Neuronal stem cell (in vitro differentiated cells): ENCODE measurements around the gene PDXP.

Experiments used
- DNase-seq: peaks from one replicate; pipeline ENCODE4 v3.0.0-alpha.2; 2013; ENCODE audit warnings: low spot score
- H2AFZ ChIP-seq: one replicate; pipeline ENCODE4 v1.6.1; 2013; ENCODE audit warnings: mild to moderate bottlenecking, low read length, inconsistent platforms
- H2AK5ac ChIP-seq: 2 replicates; pipeline ENCODE4 v1.6.1; 2013; ENCODE audit warnings: low read depth, mild to moderate bottlenecking, inconsistent platforms, low read length, moderate library complexity, mixed read lengths
- H2BK120ac ChIP-seq: 2 replicates; pipeline ENCODE4 v1.6.1; 2013; ENCODE audit warnings: low read depth, mild to moderate bottlenecking, inconsistent platforms, low read length, moderate library complexity, mixed read lengths
- H2BK12ac ChIP-seq: one replicate; pipeline ENCODE4 v1.6.1; 2013; ENCODE audit warnings: low read length, inconsistent platforms
- H2BK15ac ChIP-seq: 2 replicates; pipeline ENCODE4 v1.6.1; 2013; ENCODE audit warnings: mild to moderate bottlenecking, low read length, inconsistent platforms, mixed read lengths
- H2BK5ac ChIP-seq: one replicate; pipeline ENCODE4 v1.6.1; 2013; ENCODE audit warnings: inconsistent platforms, mild to moderate bottlenecking, low read length, moderate library complexity
- H3K14ac ChIP-seq: one replicate; pipeline ENCODE4 v1.6.1; 2013; ENCODE audit warnings: low read length, inconsistent platforms
- H3K18ac ChIP-seq: 2 replicates; pipeline ENCODE4 v1.6.1; 2013; ENCODE audit warnings: low read length, inconsistent platforms
- H3K23ac ChIP-seq: 2 replicates; pipeline ENCODE4 v1.6.1; 2013; ENCODE audit warnings: low read depth, mild to moderate bottlenecking, mixed read lengths, low read length, inconsistent platforms; ENCODE audit not compliant: poor library complexity
- H3K27ac ChIP-seq: replicated peaks from 3 replicates; pipeline ENCODE4 v1.5.1; 2013; ENCODE audit warnings: low read length, inconsistent platforms
- H3K27me3 ChIP-seq, 3 experiments: 2 replicates each; pipeline ENCODE4 v1.6.1; 2013; ENCODE audit warnings: low read length in 3 of 3, mild to moderate bottlenecking in 2 of 3, inconsistent platforms in 1 of 3, low read depth in 1 of 3, mixed read lengths in 1 of 3, moderate library complexity in 1 of 3; ENCODE audit not compliant: control insufficient read depth in 3 of 3, insufficient read depth in 3 of 3
- H3K36me3 ChIP-seq, 2 donors: replicated peaks in 1 of 2; 2 replicates each; pipeline ENCODE4 v1.6.1; 2013; ENCODE audit warnings: low read length in 2 of 2; ENCODE audit not compliant: control insufficient read depth in 2 of 2, insufficient read depth in 2 of 2
- H3K4ac ChIP-seq: 2 replicates; pipeline ENCODE4 v1.6.1; 2013; ENCODE audit warnings: inconsistent platforms, mild to moderate bottlenecking, low read length, moderate library complexity
- H3K4me1 ChIP-seq, 2 donors: 1 replicate in 1 of 2; 2 replicates in 1 of 2; pipeline ENCODE4 v1.6.1; 2013; ENCODE audit warnings: low read length in 2 of 2, low read depth in 1 of 2; ENCODE audit not compliant: control insufficient read depth in 2 of 2, insufficient read depth in 1 of 2
- H3K4me2 ChIP-seq: one replicate; pipeline ENCODE4 v1.6.1; 2013; ENCODE audit warnings: mild to moderate bottlenecking, low read length, inconsistent platforms; ENCODE audit not compliant: insufficient read depth, poor library complexity, severe bottlenecking
- H3K4me3 ChIP-seq, 2 donors: 2 replicates each; pipeline ENCODE4 v1.5.1; 2013; ENCODE audit warnings: low read length in 2 of 2, mild to moderate bottlenecking in 2 of 2, inconsistent platforms in 1 of 2, moderate library complexity in 1 of 2
- H3K79me1 ChIP-seq: one replicate; pipeline ENCODE4 v1.6.1; 2013; ENCODE audit warnings: low read depth, mild to moderate bottlenecking, inconsistent platforms, low read length, moderate library complexity
- H3K9ac ChIP-seq: one replicate; pipeline ENCODE4 v1.6.1; 2013; ENCODE audit warnings: mild to moderate bottlenecking, low read depth, low read length, inconsistent platforms; ENCODE audit not compliant: poor library complexity
- H3K9me3 ChIP-seq, 2 donors: replicated peaks in 1 of 2; 2 replicates each; pipeline versions ENCODE3 to v1.6.1; 2013; ENCODE audit warnings: low read length in 2 of 2, mild to moderate bottlenecking in 2 of 2, inconsistent platforms in 1 of 2, low read depth in 1 of 2, mixed read lengths in 1 of 2, moderate library complexity in 1 of 2; ENCODE audit not compliant: control insufficient read depth in 2 of 2, insufficient read depth in 1 of 2
- H4K8ac ChIP-seq: one replicate; pipeline ENCODE4 v1.6.1; 2013; ENCODE audit warnings: low read depth, mild to moderate bottlenecking, inconsistent platforms, low read length, moderate library complexity
- H4K91ac ChIP-seq: one replicate; pipeline ENCODE4 v1.6.1; 2013; ENCODE audit warnings: low read length, low read depth, mild to moderate bottlenecking, inconsistent platforms; ENCODE audit not compliant: poor library complexity
- WGBS, 2 donors: extraction: QIAGEN DNeasy Blood & Tissue Kit; methylation state at CpG; one replicate each; pipeline ENCODE4 v1.1.7; 2013; ENCODE audit warnings: missing lambda C conversion rate in 2 of 2, mixed read lengths in 1 of 2; ENCODE audit not compliant: insufficient read length in 2 of 2, insufficient replicate concordance in 1 of 2; ENCODE audit errors: extremely low coverage in 2 of 2; 5-methylcytosine and 5-hydroxymethylcytosine counted together

PDXP gene

GRCh38 chr22:37640591-37641560 lies 17.6 kb upstream of the PDXP start:
- no peak overlapping the region for H4K8ac ChIP-seq
- peak overlapping the region; percentile 98 for H2AK5ac ChIP-seq
- H2BK15ac ChIP-seq = peak overlapping the region; percentile 14
- peak overlapping the region; percentile 19 for H2BK5ac ChIP-seq
- H3K4me1 ChIP-seq = peaks cover 13 to 17% of the 10 kb centered on the region in 2 donors
- peak overlapping the region; percentile 35 for H2BK120ac ChIP-seq
- H3K9me3 ChIP-seq = no peaks in the 10 kb centered on the region
- H3K9ac ChIP-seq = peak overlapping the region; percentile 65
- peak overlapping the region; percentile 57 for H3K23ac ChIP-seq
- H3K36me3 ChIP-seq = peaks cover 8 to 24% of the 10 kb centered on the region in 2 donors
- H3K14ac ChIP-seq = no peak overlapping the region
- H2BK12ac ChIP-seq = peak overlapping the region; percentile 53
- no peaks in the 10 kb centered on the region for H3K79me1 ChIP-seq
- peak overlapping the region; percentile 43 for H3K4me2 ChIP-seq
- H3K4ac ChIP-seq = no peak overlapping the region
- DNase-seq = no peak
- H3K27ac ChIP-seq = no peak overlapping the region
- peak overlapping the region; percentile 46 to 58 for H3K4me3 ChIP-seq
- no CpG with 5 or more reads among the region's 24 CpGs for WGBS, 2 donors
- peak overlapping the region; percentile 86 for H4K91ac ChIP-seq
- no peaks in the 10 kb centered on the region for H3K27me3 ChIP-seq
- H3K18ac ChIP-seq = peak overlapping the region; percentile 96
- H2AFZ ChIP-seq = peak overlapping the region; percentile 95

- H3K18ac ChIP-seq = no peak overlapping the region
- peaks cover 8 to 24% of the 10 kb centered on the region in 2 donors for H3K36me3 ChIP-seq
- WGBS, 2 donors = no CpG with 5 or more reads among the region's 5 CpGs
- no peak overlapping the region for H3K14ac ChIP-seq
- H3K27ac ChIP-seq = no peak overlapping the region
- no peak overlapping the region for H4K8ac ChIP-seq
- no peak for DNase-seq
- H3K9ac ChIP-seq = no peak overlapping the region
- no peak overlapping the region for H3K4me3 ChIP-seq
- H2BK15ac ChIP-seq = peak overlapping the region; percentile 14
- no peak overlapping the region for H2BK5ac ChIP-seq
- H2AFZ ChIP-seq = no peak overlapping the region
- H3K9me3 ChIP-seq = no peaks in the 10 kb centered on the region
- H3K4me1 ChIP-seq = peaks cover 13 to 16% of the 10 kb centered on the region in 2 donors
- no peak overlapping the region for H4K91ac ChIP-seq
- H3K27me3 ChIP-seq = no peaks in the 10 kb centered on the region
- no peak overlapping the region for H2BK120ac ChIP-seq
- no peak overlapping the region for H3K4me2 ChIP-seq
- H2BK12ac ChIP-seq = no peak overlapping the region
- no peak overlapping the region for H3K4ac ChIP-seq
- H3K23ac ChIP-seq = no peak overlapping the region
- no peak overlapping the region for H2AK5ac ChIP-seq
- no peaks in the 10 kb centered on the region for H3K79me1 ChIP-seq
Measured at GRCh38 chr22:37641561-37641949, 17.0 kb upstream of the PDXP start.

- no peaks in the 10 kb centered on the region for H3K9me3 ChIP-seq
- no peak overlapping the region for H2BK120ac ChIP-seq
- H3K4me2 ChIP-seq = no peak overlapping the region
- H2AFZ ChIP-seq = no peak overlapping the region
- no peak overlapping the region for H2BK12ac ChIP-seq
- DNase-seq = peak; percentile 79
- no peak overlapping the region for H2BK15ac ChIP-seq
- H3K4ac ChIP-seq = no peak overlapping the region
- no peak overlapping the region for H4K91ac ChIP-seq
- peaks cover 10 to 38% of the 10 kb centered on the region in 2 donors for H3K36me3 ChIP-seq
- H3K14ac ChIP-seq = no peak overlapping the region
- H3K23ac ChIP-seq = no peak overlapping the region
- no CpG with 5 or more reads among the region's 9 CpGs for WGBS, 2 donors
- no peak overlapping the region for H2BK5ac ChIP-seq
- peak overlapping the region; percentile 16 for H3K18ac ChIP-seq
- no peaks in the 10 kb centered on the region for H3K79me1 ChIP-seq
- no peak overlapping the region for H3K27ac ChIP-seq
- no peak overlapping the region for H4K8ac ChIP-seq
- no peaks in the 10 kb centered on the region for H3K27me3 ChIP-seq
- peak overlapping the region; percentile 18 for H2AK5ac ChIP-seq
- no peak overlapping the region for H3K4me3 ChIP-seq
- H3K9ac ChIP-seq = no peak overlapping the region
- H3K4me1 ChIP-seq = peaks cover 13% of the 10 kb centered on the region in 2 donors
Measured at GRCh38 chr22:37643225-37643847, 15.2 kb upstream of the PDXP start.

DNA sequence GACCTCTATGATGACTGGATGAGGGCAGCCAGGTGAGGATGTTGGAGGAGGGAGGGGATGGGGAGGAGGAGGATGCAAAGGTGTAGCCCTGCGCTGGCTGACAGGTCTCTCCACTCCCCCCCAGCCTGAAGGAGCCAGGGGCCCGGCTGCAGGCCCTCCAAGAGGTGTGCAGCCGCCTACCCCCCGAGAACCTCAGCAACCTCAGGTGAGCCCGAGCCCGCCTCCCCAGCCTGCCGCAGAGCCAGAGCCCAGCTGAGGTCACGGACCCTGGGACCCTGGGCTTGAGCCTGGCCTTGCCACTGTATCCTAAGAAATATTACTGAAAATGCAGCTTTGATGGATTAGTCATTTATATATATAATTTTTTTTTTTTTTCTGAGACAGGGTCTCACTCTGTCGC lies 11.2 kb upstream of the PDXP start:
- H3K4me3 ChIP-seq = no peak overlapping the region
- H2BK12ac ChIP-seq = no peak overlapping the region
- H2AFZ ChIP-seq = no peak overlapping the region
- no CpG with 5 or more reads among the region's 9 CpGs for WGBS, 2 donors
- H3K36me3 ChIP-seq = peaks cover 16 to 56% of the 10 kb centered on the region in 2 donors
- H3K4me2 ChIP-seq = no peak overlapping the region
- no peak overlapping the region for H3K23ac ChIP-seq
- no peak overlapping the region for H3K18ac ChIP-seq
- no peak overlapping the region for H3K14ac ChIP-seq
- H3K79me1 ChIP-seq = no peaks in the 10 kb centered on the region
- no peak overlapping the region for H4K91ac ChIP-seq
- no peak overlapping the region for H4K8ac ChIP-seq
- no peak overlapping the region for H2BK5ac ChIP-seq
- H3K9me3 ChIP-seq = no peaks in the 10 kb centered on the region
- no peak overlapping the region for H3K4ac ChIP-seq
- no peaks in the 10 kb centered on the region for H3K27me3 ChIP-seq
- H2BK120ac ChIP-seq = no peak overlapping the region
- H3K4me1 ChIP-seq = peaks cover 1 to 3% of the 10 kb centered on the region in 2 donors
- no peak overlapping the region for H3K9ac ChIP-seq
- no peak overlapping the region for H2AK5ac ChIP-seq
- no peak for DNase-seq
- no peak overlapping the region for H3K27ac ChIP-seq
- no peak overlapping the region for H2BK15ac ChIP-seq
